ENCODE results near the gene CACNA1G. TPM values are rescaled to one million over a fixed set of nuclear protein-coding genes. Genes with fewer than 3 reads are reported as not detected.

The CACNA1G gene
- total RNA-seq, 1 donor from 2014 or later = 0.11 TPM

GRCh38 chr17:50583641-50584040 is 23.1 kb downstream of the CACNA1G start:
- Mint-ChIP-seq H3K27me3 (ENCODE audit: unreplicated experiment) (peaks cover 35% of the 10 kb centered on the region), H3K4me3 (ENCODE audit: unreplicated experiment) (no peak overlapping the region), H3K4me1 (ENCODE audit: unreplicated experiment) (peaks cover 3% of the 10 kb centered on the region), H3K27ac (ENCODE audit: unreplicated experiment) (no peak overlapping the region), H3K36me3 (ENCODE audit: unreplicated experiment) (no peaks in the 10 kb centered on the region), H3K9me3 (ENCODE audit: unreplicated experiment) (no peaks in the 10 kb centered on the region)
- no peak for DNase-seq (ENCODE audit: extremely low spot score, unreplicated experiment)
- TF ChIP-seq, protein P1, sequence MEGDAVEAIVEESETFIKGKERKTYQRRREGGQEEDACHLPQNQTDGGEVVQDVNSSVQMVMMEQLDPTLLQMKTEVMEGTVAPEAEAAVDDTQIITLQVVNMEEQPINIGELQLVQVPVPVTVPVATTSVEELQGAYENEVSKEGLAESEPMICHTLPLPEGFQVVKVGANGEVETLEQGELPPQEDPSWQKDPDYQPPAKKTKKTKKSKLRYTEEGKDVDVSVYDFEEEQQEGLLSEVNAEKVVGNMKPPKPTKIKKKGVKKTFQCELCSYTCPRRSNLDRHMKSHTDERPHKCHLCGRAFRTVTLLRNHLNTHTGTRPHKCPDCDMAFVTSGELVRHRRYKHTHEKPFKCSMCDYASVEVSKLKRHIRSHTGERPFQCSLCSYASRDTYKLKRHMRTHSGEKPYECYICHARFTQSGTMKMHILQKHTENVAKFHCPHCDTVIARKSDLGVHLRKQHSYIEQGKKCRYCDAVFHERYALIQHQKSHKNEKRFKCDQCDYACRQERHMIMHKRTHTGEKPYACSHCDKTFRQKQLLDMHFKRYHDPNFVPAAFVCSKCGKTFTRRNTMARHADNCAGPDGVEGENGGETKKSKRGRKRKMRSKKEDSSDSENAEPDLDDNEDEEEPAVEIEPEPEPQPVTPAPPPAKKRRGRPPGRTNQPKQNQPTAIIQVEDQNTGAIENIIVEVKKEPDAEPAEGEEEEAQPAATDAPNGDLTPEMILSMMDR (IDR thresholded peaks at IDR 0.05) = no peak

- no peak overlapping the region for H3K27ac Mint-ChIP-seq (ENCODE audit: unreplicated experiment)
- peaks cover 32% of the 10 kb centered on the region for H3K27me3 Mint-ChIP-seq (ENCODE audit: unreplicated experiment)
- TF ChIP-seq, protein P1 (IDR thresholded peaks at IDR 0.05) = no peak
- H3K4me1 Mint-ChIP-seq (ENCODE audit: unreplicated experiment) = peaks cover 4% of the 10 kb centered on the region
- no peak for DNase-seq (ENCODE audit: extremely low spot score, unreplicated experiment)
- H3K36me3 Mint-ChIP-seq (ENCODE audit: unreplicated experiment) = no peaks in the 10 kb centered on the region
- no peak overlapping the region for H3K4me3 Mint-ChIP-seq (ENCODE audit: unreplicated experiment)
- no peaks in the 10 kb centered on the region for H3K9me3 Mint-ChIP-seq (ENCODE audit: unreplicated experiment)
Measured at GRCh38 chr17:50584116-50584515, 23.6 kb downstream of the CACNA1G start.

DNA sequence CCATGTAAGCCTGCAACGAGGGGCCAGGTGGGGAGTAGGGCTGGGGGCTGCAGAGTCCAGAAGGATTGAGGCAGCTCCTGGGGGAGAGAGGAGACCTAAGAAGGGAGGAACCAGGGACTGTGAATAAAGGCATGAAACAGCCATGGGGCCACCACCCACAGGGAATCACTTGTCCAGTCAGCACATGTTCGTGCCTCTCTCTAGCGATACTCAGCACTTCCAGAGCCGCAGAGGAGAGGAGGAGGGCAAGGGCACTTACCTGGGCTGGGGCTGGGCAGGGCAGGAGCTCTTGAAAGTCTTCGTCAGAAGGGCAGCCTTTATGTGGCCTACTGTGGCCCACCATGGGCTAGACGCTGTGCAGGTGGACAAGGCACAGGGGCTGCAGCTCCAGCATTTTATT is 24.2 kb downstream of the CACNA1G start:
- peaks cover 8% of the 10 kb centered on the region for H3K4me1 Mint-ChIP-seq (ENCODE audit: unreplicated experiment)
- DNase-seq (ENCODE audit: extremely low spot score, unreplicated experiment) = no peak
- no peaks in the 10 kb centered on the region for H3K9me3 Mint-ChIP-seq (ENCODE audit: unreplicated experiment)
- H3K36me3 Mint-ChIP-seq (ENCODE audit: unreplicated experiment) = no peaks in the 10 kb centered on the region
- no peak overlapping the region for H3K27ac Mint-ChIP-seq (ENCODE audit: unreplicated experiment)
- peaks cover 30% of the 10 kb centered on the region for H3K27me3 Mint-ChIP-seq (ENCODE audit: unreplicated experiment)
- H3K4me3 Mint-ChIP-seq (ENCODE audit: unreplicated experiment) = no peak overlapping the region
- TF ChIP-seq, protein P1 (IDR thresholded peaks at IDR 0.05) = no peak

DNA sequence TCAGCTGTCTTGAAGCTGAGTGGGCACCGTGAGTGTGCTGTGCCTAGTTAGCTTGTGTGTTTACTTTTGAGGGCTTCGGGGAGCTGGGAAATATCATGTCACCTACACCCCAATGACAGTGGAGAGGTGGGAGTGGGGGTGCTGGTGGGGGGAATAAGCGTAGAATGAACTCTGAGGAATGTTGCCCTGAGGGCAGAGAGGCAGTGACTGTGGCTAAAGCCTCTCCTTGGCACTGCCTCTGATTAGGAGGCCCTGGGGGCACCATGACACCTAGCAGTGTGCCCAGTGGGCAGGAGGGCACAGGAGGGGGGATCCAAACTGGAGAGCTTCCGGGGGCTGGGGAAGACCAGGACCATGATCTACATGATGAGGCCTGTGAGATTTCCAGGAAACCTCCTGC is 24.8 kb downstream of the CACNA1G start:
- H3K36me3 Mint-ChIP-seq (ENCODE audit: unreplicated experiment) = no peaks in the 10 kb centered on the region
- TF ChIP-seq, protein P1 (IDR thresholded peaks at IDR 0.05) = no peak
- H3K4me1 Mint-ChIP-seq (ENCODE audit: unreplicated experiment) = peaks cover 8% of the 10 kb centered on the region
- H3K4me3 Mint-ChIP-seq (ENCODE audit: unreplicated experiment) = no peak overlapping the region
- H3K9me3 Mint-ChIP-seq (ENCODE audit: unreplicated experiment) = no peaks in the 10 kb centered on the region
- H3K27ac Mint-ChIP-seq (ENCODE audit: unreplicated experiment) = no peak overlapping the region
- no peak for DNase-seq (ENCODE audit: extremely low spot score, unreplicated experiment)
- H3K27me3 Mint-ChIP-seq (ENCODE audit: unreplicated experiment) = peaks cover 30% of the 10 kb centered on the region

DNA sequence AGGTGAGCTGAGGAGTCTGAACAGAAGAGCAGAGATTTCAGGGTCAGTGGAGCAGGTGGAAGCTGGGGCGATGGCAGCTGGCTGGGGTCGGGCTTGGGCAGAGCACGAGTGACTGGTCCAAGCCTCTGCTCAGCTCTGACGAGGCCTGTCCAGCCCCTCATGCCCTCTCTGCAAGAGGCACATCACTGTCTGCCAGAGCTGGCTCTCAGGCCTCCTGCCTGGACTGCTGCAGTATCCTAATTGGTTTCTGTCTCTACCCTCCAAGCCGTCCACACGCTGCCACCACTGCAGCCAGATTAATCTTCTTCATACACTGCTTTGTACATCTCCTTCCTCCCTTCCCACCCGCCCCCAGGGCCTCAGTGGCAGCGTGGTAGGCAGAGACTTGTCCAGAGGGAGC is 25.4 kb downstream of the CACNA1G start:
- TF ChIP-seq, protein P1 (IDR thresholded peaks at IDR 0.05) = no peak
- Mint-ChIP-seq H3K36me3 (ENCODE audit: unreplicated experiment) (no peaks in the 10 kb centered on the region), H3K4me1 (ENCODE audit: unreplicated experiment) (peaks cover 8% of the 10 kb centered on the region), H3K4me3 (ENCODE audit: unreplicated experiment) (no peak overlapping the region), H3K27ac (ENCODE audit: unreplicated experiment) (no peak overlapping the region), H3K9me3 (ENCODE audit: unreplicated experiment) (no peaks in the 10 kb centered on the region), H3K27me3 (ENCODE audit: unreplicated experiment) (peaks cover 30% of the 10 kb centered on the region)
- DNase-seq (ENCODE audit: extremely low spot score, unreplicated experiment) = no peak

Data from osteocyte (in vitro differentiated cells).